GM19467 (cell line): Measurements from ENCODE around the gene AGPAT2.

Experiments used
- ATAC-seq: cut with Tn5 transposase; IDR thresholded peaks from one replicate; pipeline ENCODE4 v1.9.1; 2021; ENCODE audit warnings: mild to moderate bottlenecking, moderate library complexity; ENCODE audit not compliant: unreplicated experiment

Gene AGPAT2

DNA sequence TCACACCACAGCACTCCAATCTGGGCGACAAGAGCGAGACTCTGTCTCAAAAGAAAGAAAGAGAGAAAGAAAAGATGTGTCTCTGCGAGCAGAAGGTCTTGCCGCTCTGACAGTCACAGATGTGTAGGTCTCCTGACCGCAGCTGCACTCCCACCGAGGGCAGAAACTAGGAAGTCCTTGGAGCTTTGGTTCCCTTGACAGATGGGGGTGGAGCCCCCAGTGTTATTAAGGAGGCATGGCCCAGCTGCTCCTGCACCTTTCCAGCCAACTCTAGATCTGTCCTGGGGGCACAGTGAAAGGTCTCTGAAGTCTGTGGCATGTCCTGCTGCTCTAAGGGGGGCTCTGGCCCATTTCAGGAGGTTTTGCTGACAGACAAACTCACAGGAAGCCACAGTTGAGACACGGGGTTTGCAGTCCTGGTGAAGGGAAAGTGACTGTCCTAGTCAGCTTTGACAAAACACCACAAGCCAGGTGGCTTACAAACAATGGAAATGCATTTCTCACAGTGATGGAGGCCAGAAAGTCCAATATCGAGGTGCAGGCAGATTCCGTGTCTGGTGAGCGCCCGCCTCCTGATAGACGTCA lies 16.1 kb upstream of the AGPAT2 start:
- no peak for ATAC-seq

DNA sequence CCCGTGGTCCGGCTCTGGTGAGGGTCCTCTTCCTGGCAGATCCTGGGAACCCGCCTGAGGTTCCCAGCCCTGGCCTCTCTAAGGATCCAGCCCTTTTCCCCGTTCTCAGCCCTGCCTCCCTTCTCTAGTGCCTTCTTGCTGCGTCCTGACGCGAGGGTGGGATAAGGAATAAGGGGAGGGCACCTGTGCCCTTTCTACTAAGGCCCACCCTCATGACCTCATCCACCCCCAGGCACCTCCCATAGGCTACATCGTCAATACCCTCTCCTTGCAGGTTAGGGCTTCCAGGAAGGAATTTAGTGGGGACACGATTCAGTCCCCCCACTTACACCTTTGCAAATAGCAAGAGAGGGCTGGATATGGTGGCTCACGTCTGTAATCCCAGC lies 14.4 kb upstream of the AGPAT2 start:
- no peak for ATAC-seq

GRCh38 chr9:136700959-136701667 lies 13.9 kb upstream of the AGPAT2 start:
- no peak for ATAC-seq

DNA sequence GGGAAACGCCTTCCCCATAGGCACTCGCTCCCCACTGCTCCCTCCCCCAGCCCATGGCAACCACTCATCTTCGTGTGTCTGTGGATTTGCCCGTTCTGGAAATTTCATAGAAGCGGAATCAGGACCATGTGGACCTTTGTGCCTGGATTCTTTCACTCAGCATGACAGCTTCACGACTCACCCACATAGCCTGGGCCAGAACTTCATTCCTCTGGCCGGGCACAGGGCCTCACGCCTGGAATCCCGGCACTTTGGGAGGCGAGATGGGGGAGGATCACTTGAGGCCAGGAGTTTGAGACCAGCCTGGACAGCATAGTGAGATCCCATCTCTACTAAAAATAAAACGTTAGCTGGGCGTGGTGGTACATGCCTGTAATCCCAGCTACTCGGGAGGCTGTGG lies 13.0 kb upstream of the AGPAT2 start:
- ATAC-seq = no peak

DNA sequence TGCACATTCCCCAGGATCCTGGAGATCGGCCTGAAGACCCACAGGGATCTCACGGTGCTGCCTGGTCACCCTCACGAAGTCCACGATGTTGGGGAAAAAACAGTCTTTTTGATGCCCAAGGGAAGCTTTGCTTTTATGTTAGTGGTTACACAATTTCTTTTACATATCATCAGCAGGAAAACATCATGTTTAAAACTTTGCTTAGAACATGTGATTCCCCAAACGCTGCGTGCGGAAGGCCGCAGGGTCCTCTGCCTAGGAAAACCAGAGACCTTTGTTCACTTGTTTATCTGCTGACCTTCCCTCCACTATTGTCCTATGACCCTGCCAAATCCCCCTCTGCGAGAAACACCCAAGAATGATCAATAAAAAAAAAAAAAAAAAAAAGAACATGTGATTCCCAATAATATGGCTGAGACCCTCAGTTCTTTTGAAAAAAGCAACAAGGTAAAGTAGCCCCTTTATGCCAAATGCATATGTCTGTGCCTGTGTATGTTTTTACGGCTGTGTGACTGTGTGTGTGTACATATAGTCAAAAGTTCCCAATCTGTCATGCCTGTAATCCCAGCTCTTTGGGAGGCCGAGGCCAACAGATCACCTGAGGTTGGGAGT lies 11.5 kb upstream of the AGPAT2 start:
- ATAC-seq = no peak

DNA sequence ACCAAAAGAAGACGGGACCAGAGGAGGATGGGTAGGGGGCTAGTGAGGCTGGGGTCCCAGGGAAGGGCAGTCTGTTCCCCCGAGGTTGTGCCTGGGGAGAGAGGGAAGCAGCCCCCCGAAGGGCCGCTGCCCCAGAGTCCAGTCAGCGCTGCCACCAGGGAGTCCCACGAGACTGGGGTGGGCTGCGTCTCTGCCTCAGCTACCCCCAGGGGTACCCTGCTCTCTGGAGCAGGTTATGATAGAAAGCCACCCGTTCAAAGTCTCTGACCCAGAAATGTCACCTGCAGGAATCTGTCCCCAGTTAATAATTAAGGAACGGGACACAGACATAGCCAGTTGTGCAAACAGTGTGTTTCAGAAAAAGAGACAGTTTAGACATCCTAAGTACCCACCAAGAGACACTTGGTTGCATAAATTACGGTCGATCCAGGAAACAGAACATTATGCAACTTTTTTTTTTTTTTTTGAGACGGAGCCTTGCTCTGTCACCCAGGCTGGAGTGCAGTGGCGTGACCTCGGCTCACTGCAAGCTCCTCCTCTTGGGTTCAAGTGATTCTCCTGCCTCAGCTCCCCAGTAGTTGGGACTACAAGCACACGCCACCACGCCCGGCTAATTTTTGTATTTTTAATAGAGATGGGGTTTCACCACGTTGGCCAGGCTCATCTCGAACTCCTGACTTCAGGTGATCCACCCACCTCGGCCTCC lies 10.7 kb upstream of the AGPAT2 start:
- ATAC-seq = no peak

- ATAC-seq = no peak
These were observed 10.0 kb upstream of the AGPAT2 start for GRCh38 chr9:136697146-136697820.

DNA sequence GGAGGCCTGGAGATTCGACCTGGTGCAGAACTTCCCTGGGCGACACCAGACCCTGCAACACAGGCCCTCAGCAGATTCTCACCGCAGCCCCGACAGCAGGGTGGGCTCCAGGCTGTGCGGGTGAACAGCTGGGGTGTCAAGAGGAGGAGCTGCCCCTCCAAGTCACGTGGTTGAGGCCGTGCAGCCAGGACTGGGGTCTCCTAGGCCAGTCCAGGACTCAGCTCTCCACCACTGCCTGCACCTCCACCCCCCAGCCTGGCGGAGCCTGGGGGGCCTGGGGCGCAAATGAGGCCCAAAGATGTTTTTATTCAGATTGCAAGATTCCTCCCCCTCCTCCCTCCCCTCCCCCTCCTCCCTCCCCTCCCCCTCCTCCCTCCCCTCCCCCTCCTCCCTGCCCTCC lies 9.2 kb upstream of the AGPAT2 start:
- ATAC-seq = no peak

- no peak for ATAC-seq
These were observed 8.7 kb upstream of the AGPAT2 start for GRCh38 chr9:136695955-136696354.

DNA sequence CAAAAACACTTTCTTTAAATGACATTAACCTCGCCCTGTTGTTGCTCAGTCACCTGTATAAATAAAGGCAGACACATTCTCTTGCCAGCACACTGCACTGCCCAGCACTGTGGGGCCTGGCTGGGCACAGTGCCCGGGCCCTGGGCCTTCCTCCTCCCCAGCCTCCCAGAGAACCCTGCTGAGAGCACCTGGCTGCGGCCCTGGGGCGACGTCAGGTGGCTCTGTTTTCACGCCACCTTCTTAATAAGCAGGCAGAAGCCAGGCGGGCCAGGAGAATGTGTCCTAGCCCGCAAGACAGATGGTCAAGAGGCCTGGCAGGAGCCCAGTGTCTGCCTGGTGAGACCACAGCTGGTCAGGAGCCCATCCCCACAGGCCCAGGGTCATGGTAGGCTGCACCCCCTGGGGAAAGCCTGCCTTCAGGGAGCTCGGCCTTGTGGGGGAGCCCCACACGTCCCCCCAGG lies 8.2 kb upstream of the AGPAT2 start:
- no peak for ATAC-seq

GRCh38 chr9:136694872-136695247 lies 7.6 kb upstream of the AGPAT2 start:
- no peak for ATAC-seq

DNA sequence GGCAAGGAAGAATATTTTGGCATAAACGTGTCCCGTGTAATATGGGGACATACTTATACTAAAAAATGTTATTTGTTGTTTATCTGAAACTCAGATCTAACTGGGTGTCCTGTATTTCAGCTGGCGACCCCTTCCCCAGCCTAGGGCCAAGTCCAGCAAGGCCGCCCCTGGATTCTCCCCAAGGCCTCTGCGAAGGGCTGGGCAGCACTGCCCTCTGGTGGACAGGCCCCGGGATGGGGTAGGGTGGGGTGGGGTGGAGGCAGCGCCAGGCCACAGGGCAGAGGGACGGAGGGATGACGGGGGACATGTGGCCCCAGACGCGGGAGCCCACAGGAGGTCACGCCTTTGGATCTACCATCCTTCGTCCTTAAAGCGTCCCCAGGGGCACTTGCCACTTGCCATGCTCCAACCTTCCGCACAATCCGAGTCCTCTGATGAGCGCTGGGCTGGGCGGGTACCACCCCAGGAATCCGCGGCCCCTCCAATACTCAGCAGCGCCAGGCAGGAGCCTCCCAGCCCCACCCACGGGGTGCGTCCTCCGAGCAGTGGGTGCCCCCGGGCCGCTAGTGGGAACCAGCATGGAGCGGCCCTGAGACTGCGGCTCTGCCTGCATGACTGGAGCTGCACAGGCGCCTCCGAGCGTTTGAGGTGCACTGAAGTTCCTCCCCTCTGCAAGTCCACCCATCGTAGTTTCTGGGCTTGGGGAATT lies 7.1 kb upstream of the AGPAT2 start:
- ATAC-seq = no peak

- no peak for ATAC-seq
These were observed 6.4 kb upstream of the AGPAT2 start for GRCh38 chr9:136693490-136694162.

GRCh38 chr9:136693135-136693489 lies 5.9 kb upstream of the AGPAT2 start:
- no peak for ATAC-seq

GRCh38 chr9:136692185-136693134 lies 5.2 kb upstream of the AGPAT2 start:
- ATAC-seq = no peak

DNA sequence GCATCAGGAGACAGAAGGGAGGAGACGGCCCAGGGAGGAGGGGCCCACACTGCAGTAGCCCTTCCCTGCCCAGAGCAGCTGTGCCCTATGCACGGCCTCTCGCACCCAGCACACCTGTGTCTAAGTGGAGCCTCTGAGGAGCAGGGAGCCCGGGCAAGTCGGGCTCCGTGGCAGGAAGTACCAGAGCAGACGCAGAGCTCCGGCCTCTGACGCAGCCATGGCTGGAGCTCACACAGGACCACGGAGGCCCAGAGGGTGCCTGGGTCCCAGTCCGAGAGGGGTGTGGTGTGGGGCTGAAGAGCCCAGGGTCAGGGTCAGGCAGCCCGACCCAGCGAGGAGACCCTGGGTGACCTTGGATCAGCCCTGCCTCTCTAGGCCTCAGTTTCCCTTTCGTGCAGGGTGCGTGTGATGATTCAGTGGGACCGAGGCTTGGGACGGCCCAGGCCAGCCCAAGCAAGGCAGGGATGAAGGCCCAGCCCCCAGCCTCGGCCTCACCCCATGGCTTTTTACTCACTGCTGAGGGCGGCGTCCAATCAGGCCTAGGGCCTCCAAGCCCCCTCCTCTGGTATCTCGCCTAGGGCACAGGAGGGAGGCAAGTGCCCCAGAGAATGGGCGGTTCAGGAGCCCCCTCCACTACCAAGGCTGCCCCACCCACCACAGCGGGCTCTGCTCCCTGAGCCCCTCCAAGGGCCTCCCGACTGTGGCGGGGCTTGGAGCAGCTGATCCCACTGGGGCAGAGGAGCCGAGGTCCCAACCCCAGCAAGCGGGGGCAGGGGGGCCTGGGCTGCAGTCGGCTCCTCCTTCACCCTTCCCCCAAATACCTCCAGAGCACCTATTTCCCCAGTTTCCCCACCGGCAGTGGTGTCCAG lies 4.3 kb upstream of the AGPAT2 start:
- no peak for ATAC-seq

GRCh38 chr9:136690806-136691261 lies 3.6 kb upstream of the AGPAT2 start:
- ATAC-seq = no peak
